Peyer's patch (tissue), 4 donors: Measurements from ENCODE around the gene TINAGL1.

Experiments
- POLR2A ChIP-seq, 2 donors: fragments of 450-650 bp; IDR thresholded peaks; one replicate each; pipeline ENCODE4 v1.5.1; 2017; ENCODE audit warnings: antibody characterized with exemption in 2 of 2, mild to moderate bottlenecking in 2 of 2, moderate library complexity in 2 of 2
- TF ChIP-seq, protein P1 (sequence below), 6 experiments: fragments of 450-650 bp in 4 of 6; fragments of 200-600 bp in 2 of 6; sonication (generic) in 1 of 6; IDR thresholded peaks; one replicate each; pipeline ENCODE4 v1.5.1; 2017 to 2019; ENCODE audit warnings: antibody characterized with exemption in 6 of 6, mild to moderate bottlenecking in 3 of 6, moderate library complexity in 1 of 6

DNA sequence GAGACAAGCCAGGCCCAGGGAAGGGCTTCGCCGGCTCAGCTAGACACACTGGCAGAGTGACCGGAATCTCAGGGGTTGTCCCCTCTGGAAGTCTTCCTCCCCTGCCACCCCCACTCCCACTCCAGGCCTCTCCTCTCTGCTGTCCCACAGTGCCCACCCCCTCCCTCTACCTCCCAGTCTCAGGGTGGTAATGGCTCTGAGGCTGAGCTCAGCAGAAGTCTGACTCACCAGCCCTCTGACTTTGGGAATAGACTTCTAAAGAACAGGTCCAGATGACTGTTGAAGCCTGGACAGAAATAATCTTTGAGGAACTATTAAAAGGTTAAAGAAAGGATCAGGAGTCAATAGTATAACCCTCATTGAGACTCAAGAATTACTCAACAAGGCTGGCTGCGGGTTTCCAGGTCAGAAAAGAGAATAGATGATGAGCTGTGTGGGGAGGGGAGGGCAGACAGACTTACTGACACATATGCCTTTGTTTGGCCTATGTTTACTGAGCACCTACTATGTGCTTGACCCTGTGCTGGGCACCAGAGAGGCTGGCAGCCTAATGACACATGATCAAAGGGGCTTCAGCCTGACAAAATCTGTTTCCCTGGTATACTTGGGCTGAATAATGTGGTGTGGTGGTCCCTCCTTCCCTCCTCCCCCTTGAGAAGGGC, 49.4 kb downstream of the TINAGL1 start:
- TF ChIP-seq, protein P1, sequence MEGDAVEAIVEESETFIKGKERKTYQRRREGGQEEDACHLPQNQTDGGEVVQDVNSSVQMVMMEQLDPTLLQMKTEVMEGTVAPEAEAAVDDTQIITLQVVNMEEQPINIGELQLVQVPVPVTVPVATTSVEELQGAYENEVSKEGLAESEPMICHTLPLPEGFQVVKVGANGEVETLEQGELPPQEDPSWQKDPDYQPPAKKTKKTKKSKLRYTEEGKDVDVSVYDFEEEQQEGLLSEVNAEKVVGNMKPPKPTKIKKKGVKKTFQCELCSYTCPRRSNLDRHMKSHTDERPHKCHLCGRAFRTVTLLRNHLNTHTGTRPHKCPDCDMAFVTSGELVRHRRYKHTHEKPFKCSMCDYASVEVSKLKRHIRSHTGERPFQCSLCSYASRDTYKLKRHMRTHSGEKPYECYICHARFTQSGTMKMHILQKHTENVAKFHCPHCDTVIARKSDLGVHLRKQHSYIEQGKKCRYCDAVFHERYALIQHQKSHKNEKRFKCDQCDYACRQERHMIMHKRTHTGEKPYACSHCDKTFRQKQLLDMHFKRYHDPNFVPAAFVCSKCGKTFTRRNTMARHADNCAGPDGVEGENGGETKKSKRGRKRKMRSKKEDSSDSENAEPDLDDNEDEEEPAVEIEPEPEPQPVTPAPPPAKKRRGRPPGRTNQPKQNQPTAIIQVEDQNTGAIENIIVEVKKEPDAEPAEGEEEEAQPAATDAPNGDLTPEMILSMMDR (IDR thresholded peaks at IDR 0.05) = no peak
- no peak for TF ChIP-seq POLR2A (IDR thresholded peaks at IDR 0.05)
